GM12864 (cell line): Measurements from ENCODE around the gene AHCYL1.

Experiments
- DNase-seq: peaks from one replicate; pipeline ENCODE4 v3.0.0-alpha.2; 2011; ENCODE audit warnings: low read depth
- H3K4me3 ChIP-seq: 2 replicates; pipeline ENCODE4 v1.5.1; 2011; ENCODE audit warnings: mild to moderate bottlenecking, low read depth, low read length, control low read depth
- CTCF ChIP-seq: IDR thresholded peaks from 2 replicates; pipeline ENCODE4 v1.5.1; 2011; ENCODE audit warnings: low read depth, mild to moderate bottlenecking, moderate library complexity, low read length, control low read depth, inconsistent platforms; ENCODE audit errors: missing control alignments

The AHCYL1 gene

GRCh38 chr1:109979489-109980091, 5.0 kb upstream of the AHCYL1 start:
- no peak overlapping the region for H3K4me3 ChIP-seq
- TF ChIP-seq CTCF = no peak
- no peak for DNase-seq

GRCh38 chr1:109980324-109981003, 4.1 kb upstream of the AHCYL1 start:
- peak; percentile 61 for TF ChIP-seq CTCF
- no peak for DNase-seq
- no peak overlapping the region for H3K4me3 ChIP-seq

- TF ChIP-seq CTCF = no peak
- no peak for DNase-seq
- no peak overlapping the region for H3K4me3 ChIP-seq
Measured at GRCh38 chr1:109981004-109981335, 3.6 kb upstream of the AHCYL1 start.

- no peak for TF ChIP-seq CTCF
- no peak for DNase-seq
- H3K4me3 ChIP-seq = no peak overlapping the region
Measured at GRCh38 chr1:109983380-109984189, 980 bp upstream of the AHCYL1 start.

GRCh38 chr1:109984190-109984455, 442 bp upstream of the AHCYL1 start:
- no peak for DNase-seq
- H3K4me3 ChIP-seq = no peak overlapping the region
- TF ChIP-seq CTCF = no peak

- peak overlapping the region; percentile 72 for H3K4me3 ChIP-seq
- no peak for DNase-seq
- TF ChIP-seq CTCF = no peak
Measured at GRCh38 chr1:109985247-109986053, 885 bp downstream of the AHCYL1 start.
